Cardiac muscle cell (in vitro differentiated cells and primary cell): ENCODE measurements around the gene IQGAP2. TPM values are rescaled to one million over a fixed set of nuclear protein-coding genes. Genes with fewer than 3 reads are reported as not detected.

Source experiments
- DNase-seq, 2 donors: peaks; one replicate each; pipeline versions ENCODE4 v3.0.0 to v3.0.0-alpha.2; 2010 to 2017; ENCODE audit warnings: low read depth in 1 of 2, low spot score in 1 of 2
- H3K27ac ChIP-seq: fragments of 200-600 bp; sonication (generic); 2 replicates; pipeline ENCODE4 v1.5.1; 2016
- H3K27me3 ChIP-seq: fragments of 200-600 bp; sonication (generic); 2 replicates; pipeline ENCODE4 v1.6.0; 2016; ENCODE audit warnings: control low read depth
- H3K36me3 ChIP-seq: fragments of 200-600 bp; sonication (generic); 2 replicates; pipeline ENCODE4 v1.5.1; 2016; ENCODE audit warnings: control low read depth
- H3K4me1 ChIP-seq: fragments of 200-600 bp; sonication (generic); 2 replicates; pipeline ENCODE4 v1.8.1; 2017; ENCODE audit warnings: low read depth, mild to moderate bottlenecking, mixed run types
- H3K4me3 ChIP-seq: fragments of 200-600 bp; sonication (generic); 2 replicates; pipeline ENCODE4 v1.5.1; 2016; ENCODE audit warnings: mild to moderate bottlenecking
- H3K9me3 ChIP-seq: fragments of 200-600 bp; sonication (generic); 2 replicates; pipeline ENCODE4 v1.5.1; 2017; ENCODE audit warnings: low read depth, mild to moderate bottlenecking, control low read depth
- polyA plus RNA-seq: library from polyadenylated mRNA; unstranded; fragments of >200 nt; fragmentation: Nextera tagmentation; extraction: Ambion mirVana; gene quantifications from 2 replicates; pipeline ENCODE4 v1.2.1, GENCODE V29; 2016
- total RNA-seq: library from RNA; depleted of rRNA; stranded (reverse); fragments of >200 nt; gene quantifications from 2 replicates; pipeline ENCODE4 v1.2.3, GENCODE V29; 2016
- TF ChIP-seq, protein P1 (sequence below): IDR thresholded peaks from 2 replicates; pipeline ENCODE4 v1.5.1; 2012; ENCODE audit warnings: low read depth, mild to moderate bottlenecking, low read length

Gene IQGAP2
- total and polyA plus RNA-seq, 2 experiments from 2014 or later = 4.1 to 10.8 TPM

DNA sequence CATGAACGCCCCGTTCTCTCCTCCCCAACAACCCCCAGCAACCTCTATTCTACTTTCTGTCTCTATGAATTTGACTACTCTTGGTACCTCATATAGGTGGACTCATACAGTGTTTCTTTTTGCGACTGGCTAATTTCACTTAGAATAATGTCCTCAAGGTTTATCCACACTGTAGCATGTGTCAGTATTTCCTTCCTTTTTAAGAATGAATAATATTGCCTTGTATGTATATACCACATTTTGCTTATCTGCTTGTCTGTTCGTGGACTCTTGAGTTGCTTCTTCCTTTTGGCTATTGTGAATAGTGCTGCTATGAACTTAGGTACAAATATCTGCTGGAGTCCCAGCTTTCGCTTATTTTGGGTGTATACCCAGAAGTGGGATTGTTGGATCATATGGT lies 42.7 kb downstream of the IQGAP2 start:
- Histone ChIP-seq H3K27ac (no peak overlapping the region), H3K4me3 (no peak overlapping the region), H3K4me1 (no peaks in the 10 kb centered on the region), H3K9me3 (no peaks in the 10 kb centered on the region), H3K36me3 (no peaks in the 10 kb centered on the region), H3K27me3 (no peaks in the 10 kb centered on the region)
- TF ChIP-seq, protein P1, sequence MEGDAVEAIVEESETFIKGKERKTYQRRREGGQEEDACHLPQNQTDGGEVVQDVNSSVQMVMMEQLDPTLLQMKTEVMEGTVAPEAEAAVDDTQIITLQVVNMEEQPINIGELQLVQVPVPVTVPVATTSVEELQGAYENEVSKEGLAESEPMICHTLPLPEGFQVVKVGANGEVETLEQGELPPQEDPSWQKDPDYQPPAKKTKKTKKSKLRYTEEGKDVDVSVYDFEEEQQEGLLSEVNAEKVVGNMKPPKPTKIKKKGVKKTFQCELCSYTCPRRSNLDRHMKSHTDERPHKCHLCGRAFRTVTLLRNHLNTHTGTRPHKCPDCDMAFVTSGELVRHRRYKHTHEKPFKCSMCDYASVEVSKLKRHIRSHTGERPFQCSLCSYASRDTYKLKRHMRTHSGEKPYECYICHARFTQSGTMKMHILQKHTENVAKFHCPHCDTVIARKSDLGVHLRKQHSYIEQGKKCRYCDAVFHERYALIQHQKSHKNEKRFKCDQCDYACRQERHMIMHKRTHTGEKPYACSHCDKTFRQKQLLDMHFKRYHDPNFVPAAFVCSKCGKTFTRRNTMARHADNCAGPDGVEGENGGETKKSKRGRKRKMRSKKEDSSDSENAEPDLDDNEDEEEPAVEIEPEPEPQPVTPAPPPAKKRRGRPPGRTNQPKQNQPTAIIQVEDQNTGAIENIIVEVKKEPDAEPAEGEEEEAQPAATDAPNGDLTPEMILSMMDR = no peak
- DNase-seq = no peak

DNA sequence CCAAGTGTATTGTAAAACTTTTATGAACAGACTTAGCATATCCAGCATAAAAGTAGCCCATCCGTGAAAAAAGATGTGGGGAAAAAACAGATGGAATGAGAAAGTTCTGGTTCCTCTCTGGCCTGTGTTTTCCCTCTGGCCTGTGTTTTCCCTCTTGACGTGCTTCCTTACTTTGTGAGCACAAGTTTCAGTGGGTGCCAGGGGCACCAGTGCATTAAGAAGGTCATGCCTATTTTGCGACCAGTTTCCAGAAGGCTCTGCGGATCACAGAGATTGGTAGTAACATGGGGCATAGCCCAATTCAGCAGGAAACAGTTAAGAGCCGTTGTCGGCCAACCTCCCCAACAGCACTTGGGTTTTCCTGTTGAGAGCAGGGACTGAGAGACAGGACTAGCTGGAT lies 43.7 kb downstream of the IQGAP2 start:
- no peak overlapping the region for H3K27ac ChIP-seq
- no peak for DNase-seq
- TF ChIP-seq, protein P1 = no peak
- H3K27me3 ChIP-seq = no peaks in the 10 kb centered on the region
- H3K36me3 ChIP-seq = no peaks in the 10 kb centered on the region
- no peaks in the 10 kb centered on the region for H3K9me3 ChIP-seq
- no peak overlapping the region for H3K4me3 ChIP-seq
- H3K4me1 ChIP-seq = no peaks in the 10 kb centered on the region

DNA sequence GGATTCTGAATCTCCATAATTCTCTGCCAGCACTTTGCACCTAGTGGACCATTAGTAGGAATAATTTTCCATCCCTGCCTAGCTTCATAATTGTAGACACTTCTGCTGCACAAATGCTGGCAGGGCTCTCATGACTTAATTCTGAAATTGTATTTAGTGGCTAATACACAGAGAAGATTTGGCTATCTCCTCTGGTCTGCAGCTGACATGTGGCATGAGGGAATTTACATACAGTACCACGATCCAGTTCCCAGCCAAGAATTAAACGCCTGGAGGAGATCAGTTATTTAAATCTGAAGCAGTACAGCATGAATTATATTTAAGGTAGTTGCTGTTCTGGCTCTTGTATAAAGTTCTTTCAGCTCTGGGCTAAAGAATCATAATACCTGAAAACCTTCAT lies 46.5 kb downstream of the IQGAP2 start:
- TF ChIP-seq, protein P1 = no peak

DNA sequence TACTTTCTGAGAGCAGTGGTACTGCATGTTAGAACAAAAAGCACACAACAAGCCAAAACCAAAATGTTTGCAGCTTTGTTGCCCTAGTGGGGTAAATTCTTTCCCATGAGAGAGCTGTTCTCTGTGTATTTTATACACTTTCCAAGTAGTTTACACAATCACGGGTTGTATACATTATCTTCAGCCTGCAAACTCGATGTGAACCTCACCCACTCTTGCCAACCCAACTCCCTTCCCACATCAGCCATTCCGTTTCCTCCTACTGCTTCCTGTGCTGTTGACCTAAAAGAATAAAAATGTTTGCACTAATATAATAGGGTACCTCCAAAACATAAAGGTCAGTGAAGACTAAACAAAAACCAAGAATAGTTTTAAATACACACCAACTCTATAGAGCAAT lies 47.0 kb downstream of the IQGAP2 start:
- Histone ChIP-seq H3K36me3 (no peaks in the 10 kb centered on the region), H3K9me3 (no peaks in the 10 kb centered on the region), H3K4me3 (no peak overlapping the region), H3K4me1 (no peaks in the 10 kb centered on the region), H3K27ac (no peak overlapping the region), H3K27me3 (no peaks in the 10 kb centered on the region)
- TF ChIP-seq, protein P1 = no peak
- no peak for DNase-seq

More for the DNA sequence above, 46.5 kb downstream of the IQGAP2 start:
- no peak overlapping the region for H3K27ac ChIP-seq
- H3K4me1 ChIP-seq = no peaks in the 10 kb centered on the region
- no peaks in the 10 kb centered on the region for H3K36me3 ChIP-seq
- H3K4me3 ChIP-seq = no peak overlapping the region
- no peak for DNase-seq
- no peaks in the 10 kb centered on the region for H3K9me3 ChIP-seq
- no peaks in the 10 kb centered on the region for H3K27me3 ChIP-seq

DNA sequence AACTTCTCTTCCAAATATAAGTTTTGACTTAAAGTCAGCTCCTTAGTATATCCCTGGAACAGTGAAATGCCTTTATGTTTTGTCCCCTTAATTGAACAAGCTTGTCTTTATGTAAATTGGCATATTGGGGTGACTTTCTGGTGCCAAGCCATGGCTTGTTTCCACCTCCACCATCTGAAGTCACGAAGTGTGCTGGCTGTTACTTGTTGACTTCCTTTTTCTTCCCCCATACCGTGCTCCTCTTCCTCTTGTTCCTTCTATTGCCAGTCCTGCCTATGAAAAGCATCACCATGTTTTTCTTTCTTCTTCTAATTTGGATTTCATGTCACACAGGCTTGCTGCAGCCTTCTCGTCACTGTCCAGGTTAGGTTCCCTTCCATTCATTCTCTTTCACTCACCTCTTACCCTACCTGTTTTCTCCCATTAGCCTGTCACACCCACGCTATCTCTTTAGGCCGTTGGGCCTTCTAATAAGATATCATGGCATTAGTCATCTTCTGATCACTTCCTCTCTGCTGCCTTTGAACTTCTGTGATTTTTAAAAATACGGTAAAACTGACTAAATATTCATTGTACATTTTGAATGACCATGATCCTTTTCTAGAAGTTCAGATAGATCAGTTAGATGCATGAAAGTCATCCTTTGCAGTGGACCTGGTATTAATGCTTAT lies 48.1 kb downstream of the IQGAP2 start:
- H3K4me3 ChIP-seq = no peak overlapping the region
- H3K9me3 ChIP-seq = no peaks in the 10 kb centered on the region
- no peaks in the 10 kb centered on the region for H3K27me3 ChIP-seq
- H3K27ac ChIP-seq = no peak overlapping the region
- no peak for DNase-seq
- TF ChIP-seq, protein P1 = no peak
- no peaks in the 10 kb centered on the region for H3K4me1 ChIP-seq
- H3K36me3 ChIP-seq = no peaks in the 10 kb centered on the region
